ENCODE measurements around the gene EXOG.

The EXOG gene

GRCh38 chr3:38544926-38545325, 48.8 kb downstream of the EXOG start:
- no peak for DNase-seq (ENCODE audit: low read depth in 2 of 2, low spot score in 1 of 2)

GRCh38 chr3:38545550-38545949, 49.4 kb downstream of the EXOG start:
- DNase-seq (ENCODE audit: low read depth in 2 of 2, low spot score in 1 of 2): no peak

DNA sequence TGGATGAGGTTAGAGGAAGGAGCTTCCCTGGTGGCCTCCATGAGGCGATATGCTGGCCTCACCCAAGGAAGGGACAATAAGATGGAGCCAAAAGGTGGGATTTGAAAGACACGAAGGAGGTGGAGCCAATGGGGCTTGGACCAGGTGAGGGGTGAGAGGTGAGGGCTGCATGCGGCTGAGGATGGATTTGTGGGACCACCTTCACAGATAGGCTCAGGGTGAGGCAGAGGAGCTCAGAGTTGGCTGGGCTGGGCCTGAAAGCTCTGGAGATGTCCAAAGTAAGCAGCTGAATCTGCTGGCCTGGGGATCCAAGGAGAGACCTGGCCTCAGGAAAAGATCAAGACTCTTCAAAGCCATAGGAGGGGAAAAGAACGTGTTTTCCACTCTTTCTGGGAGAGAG, 49.8 kb downstream of the EXOG start:
- no peak for DNase-seq (ENCODE audit: low read depth in 2 of 2, low spot score in 1 of 2)

GRCh38 chr3:38548154-38548931, 52.2 kb downstream of the EXOG start:
- DNase-seq (ENCODE audit: low read depth in 2 of 2, low spot score in 1 of 2): no peak

- no peak for DNase-seq (ENCODE audit: low read depth in 2 of 2, low spot score in 1 of 2)
These were observed 52.9 kb downstream of the EXOG start for GRCh38 chr3:38549082-38549481.

DNA sequence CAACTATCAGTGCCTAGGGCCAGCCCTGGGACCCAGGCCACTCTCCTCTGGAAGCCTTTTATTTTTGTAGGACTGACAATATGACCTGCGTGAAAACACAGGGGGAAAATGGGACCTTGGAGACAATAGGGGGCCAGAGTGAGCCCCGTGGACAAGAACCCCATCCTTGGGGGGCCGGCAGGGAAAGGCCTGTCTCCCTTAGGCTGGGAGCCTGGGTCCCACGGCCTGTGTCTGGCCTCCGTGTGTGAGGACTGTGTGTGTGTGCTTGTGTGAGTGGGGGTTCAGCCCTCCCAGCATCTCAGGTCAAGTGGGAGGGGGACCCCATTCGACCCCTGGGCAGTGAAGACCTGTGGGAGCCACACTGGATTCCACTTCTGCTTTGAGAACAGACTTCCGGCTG, 53.3 kb downstream of the EXOG start:
- DNase-seq (ENCODE audit: low read depth in 2 of 2, low spot score in 1 of 2): no peak

GRCh38 chr3:38549957-38550840, 54.1 kb downstream of the EXOG start:
- no peak for DNase-seq (ENCODE audit: low read depth in 2 of 2, low spot score in 1 of 2)

DNA sequence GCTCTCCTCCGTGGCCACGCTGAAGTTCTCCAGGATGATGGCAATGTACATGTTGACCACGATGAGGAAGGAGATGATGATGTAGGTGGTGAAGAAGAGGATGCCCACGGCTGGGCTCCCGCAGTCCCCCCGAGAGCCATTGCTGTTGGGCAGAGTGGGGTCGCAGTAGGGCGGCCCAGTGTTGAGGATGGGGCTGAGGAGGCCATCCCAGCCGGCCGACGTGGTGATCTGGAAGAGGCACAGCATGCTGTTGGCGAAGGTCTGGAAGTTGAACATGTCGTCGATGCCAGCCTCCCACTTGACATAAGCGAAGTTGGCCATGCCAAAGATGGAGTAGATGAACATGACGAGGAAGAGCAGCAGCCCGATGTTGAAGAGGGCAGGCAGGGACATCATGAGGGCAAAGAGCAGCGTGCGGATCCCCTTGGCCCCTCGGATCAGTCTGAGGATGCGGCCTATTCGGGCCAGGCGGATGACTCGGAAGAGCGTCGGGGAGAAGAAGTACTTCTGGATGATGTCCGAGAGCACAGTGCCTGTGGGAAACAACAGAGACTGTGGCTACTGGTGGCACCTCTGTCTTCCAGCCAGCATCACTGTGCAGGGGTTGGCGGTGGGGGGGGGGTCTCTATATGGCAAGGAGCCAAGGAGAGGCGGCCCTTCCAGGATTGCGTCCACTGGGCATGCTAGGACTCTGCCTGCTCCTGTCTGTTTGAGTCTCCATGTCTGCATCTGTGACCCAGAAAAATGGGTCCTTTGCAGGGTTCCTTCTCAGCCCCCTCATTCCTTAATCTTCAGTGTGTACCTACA, 55.1 kb downstream of the EXOG start:
- DNase-seq (ENCODE audit: low read depth in 2 of 2, low spot score in 1 of 2): no peak

DNA sequence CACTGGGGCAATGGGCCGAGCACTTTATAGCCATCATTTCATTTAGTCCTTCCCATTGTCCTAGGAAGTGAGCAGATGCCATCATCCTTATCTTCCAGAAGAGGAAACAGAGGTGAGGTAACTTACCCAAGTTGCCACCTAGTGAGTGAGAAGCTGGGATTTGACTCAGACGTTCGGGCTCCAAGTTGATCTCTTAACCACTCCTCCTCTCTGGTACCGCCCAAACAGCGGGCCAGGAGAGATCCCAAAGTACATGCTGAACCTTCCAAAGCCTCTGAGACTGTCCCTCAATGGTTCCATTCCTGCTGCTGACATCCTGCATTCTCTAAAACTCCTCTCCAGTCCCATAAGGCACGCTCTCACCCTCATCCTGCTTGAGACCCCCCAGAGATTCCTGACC, 56.2 kb downstream of the EXOG start:
- no peak for DNase-seq (ENCODE audit: low read depth in 2 of 2, low spot score in 1 of 2)

GRCh38 chr3:38553071-38553470, 56.9 kb downstream of the EXOG start:
- no peak for DNase-seq (ENCODE audit: low read depth in 2 of 2, low spot score in 1 of 2)

GRCh38 chr3:38554127-38554827, 58.1 kb downstream of the EXOG start:
- DNase-seq (ENCODE audit: low read depth in 2 of 2, low spot score in 1 of 2): no peak

DNA sequence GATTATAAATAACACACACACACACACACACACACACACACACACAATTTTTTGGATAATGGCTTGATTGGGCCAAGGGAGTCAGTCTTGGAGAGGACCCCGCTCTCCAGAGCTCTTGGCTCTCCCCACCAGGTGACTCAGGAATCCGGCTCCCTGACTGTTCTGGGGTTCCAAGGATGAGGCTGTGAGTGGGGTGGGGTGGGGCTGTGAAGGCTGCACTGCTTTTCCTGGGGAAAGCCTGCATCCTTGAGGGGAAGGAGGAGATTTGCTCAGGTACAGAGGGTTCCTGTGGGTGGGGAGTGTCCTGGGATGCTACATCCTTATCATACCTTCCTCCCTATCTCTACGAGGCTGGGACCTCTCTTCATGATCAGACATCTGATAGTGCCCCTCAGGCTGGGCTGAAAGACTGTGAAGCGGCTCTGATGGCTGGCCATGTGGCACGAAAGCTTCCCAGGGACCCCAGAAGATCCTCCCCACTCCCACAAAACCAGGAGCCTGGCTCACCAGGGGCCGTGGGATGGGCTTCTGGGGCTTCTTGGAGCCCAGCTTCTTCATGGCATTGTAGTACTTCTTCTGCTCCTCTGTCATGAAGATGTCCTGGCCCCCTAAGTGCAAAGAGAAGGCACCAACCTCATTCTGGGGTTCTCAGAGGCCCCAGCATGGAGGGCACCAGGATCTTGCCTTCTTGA, 59.2 kb downstream of the EXOG start:
- no peak for DNase-seq (ENCODE audit: low read depth in 2 of 2, low spot score in 1 of 2)

- DNase-seq (ENCODE audit: low read depth in 2 of 2, low spot score in 1 of 2): no peak
These were observed 59.8 kb downstream of the EXOG start for GRCh38 chr3:38555926-38556325.

- no peak for DNase-seq (ENCODE audit: low read depth in 2 of 2, low spot score in 1 of 2)
These were observed 60.7 kb downstream of the EXOG start for GRCh38 chr3:38556640-38557358.

DNA sequence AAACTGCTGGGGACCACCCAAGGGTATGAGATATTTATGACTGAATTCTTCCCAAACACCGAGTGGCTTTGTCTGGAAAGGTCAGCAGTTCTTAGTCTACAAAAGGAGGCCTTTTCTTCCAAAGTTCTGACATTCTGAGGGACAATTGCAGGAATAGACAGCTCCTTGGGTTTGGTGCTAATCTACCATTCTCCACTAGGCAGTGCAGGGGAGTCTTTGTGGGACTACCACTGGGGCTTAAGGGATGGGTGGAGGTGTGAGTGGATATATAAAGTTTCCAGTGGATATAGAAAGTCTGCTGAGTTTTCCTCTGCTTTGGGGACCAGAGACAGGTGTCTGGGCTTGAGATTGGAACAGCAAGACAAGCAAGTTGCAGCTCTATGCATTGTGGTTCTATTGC, 62.7 kb downstream of the EXOG start:
- DNase-seq (ENCODE audit: low read depth in 2 of 2, low spot score in 1 of 2): no peak

DNA sequence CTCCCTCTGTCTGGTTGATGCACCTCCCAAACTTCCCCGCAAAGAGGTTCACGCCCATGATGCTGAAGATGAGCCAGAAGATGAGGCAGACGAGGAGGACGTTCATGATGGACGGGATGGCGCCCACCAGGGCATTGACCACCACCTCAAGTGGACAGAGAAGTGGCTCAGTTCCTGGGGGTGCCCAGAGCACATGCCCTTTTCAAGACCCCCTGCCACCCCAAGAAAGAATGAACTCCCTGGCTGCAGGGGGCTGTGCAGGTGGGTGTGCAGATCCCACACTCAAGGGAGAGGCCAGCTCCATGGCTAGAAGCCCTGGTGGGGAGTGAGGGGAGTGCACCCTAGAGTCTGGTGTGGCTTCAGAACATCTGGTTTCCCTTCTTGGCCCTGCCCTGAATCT, 64.1 kb downstream of the EXOG start:
- DNase-seq (ENCODE audit: low read depth in 2 of 2, low spot score in 1 of 2): no peak

DNA sequence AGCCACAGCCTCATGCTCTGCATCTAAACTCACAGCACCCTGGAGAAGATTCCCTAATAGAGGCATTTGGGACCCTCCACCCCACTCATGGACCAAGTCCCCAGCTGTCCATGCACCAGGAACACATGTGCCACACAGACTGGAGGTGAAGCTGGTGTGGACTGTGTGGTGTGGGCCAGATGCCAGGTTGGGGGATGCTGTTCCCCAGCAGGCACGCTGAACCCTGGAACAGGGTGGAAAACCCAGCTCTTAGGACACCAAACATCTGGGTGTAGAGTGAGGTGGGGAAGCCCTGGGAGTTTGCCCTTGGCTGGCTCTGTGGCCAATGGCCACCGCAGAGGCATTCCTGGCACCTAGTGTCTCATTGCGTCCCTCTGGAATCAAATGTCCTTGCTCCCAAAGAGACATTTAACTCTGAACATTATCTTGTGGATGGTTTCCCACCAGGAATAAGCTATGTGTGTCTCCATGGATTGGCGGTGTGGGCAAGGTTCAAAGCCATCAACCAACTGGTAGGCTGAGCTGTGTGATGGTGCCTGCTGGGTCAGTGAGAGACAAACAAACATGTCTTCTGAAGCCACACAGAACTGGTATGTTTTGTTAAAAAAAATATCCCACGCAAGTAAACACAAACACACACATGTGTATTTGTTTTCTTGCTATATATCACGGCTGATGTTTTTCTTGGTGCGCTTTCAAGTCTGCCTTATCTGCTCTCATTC, 65.0 kb downstream of the EXOG start:
- DNase-seq (ENCODE audit: low read depth in 2 of 2, low spot score in 1 of 2): no peak

DNA sequence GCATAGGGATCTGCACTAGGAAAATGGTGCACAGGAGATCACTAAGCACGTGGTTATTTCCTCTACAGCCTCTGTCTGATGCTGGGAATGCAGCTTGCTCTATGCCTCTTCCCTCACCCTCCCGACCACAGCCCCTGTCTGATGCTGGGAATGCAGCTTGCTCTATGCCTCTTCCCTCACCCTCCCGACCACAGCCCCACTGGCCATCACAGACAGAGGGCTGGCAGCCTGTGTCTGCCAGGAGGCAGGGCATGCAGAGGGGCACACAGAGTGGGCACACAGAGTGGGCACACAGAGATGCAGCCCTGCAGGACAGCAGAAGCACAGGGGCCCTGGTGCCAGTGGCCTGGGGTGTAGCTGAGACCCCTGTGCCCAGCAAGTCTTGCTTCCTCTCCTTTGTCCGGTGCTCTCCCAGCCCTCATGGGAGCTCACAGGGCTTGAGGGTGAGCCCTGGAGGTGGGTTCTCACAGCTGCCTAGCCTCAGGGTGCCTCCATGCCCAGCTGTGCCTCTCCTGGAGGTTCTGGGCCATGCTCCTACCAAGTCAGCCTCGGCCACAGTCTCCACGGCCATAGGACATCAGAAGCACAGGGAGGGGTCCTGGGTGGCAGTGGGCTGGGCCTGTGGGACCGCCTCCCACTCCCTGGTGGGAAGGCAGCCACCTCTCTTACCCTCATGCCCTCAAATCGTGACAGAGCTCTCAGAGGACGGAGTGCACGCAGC, 65.8 kb downstream of the EXOG start:
- no peak for DNase-seq (ENCODE audit: low read depth in 2 of 2, low spot score in 1 of 2)

Measured in stimulated activated CD8-positive, alpha-beta memory T cell treated with anti-CD3 and anti-CD28 coated beads, Interleukin-4, amount 100 ng/mL, for 1 hour (primary cell).